DMS53 treated with DMSO at 0.1 percent for 48 hours (cell line): ENCODE data around the gene GJE1.
A peak's percentile ranks its signal among the peaks of the same experiment; 100 is the strongest.

ENCODE experiments used
- DNase-seq: peaks from one replicate; lab custom pipeline; 2025; ENCODE audit not compliant: unreplicated experiment; lab: John Stamatoyannopoulos, UW

Gene GJE1

DNA sequence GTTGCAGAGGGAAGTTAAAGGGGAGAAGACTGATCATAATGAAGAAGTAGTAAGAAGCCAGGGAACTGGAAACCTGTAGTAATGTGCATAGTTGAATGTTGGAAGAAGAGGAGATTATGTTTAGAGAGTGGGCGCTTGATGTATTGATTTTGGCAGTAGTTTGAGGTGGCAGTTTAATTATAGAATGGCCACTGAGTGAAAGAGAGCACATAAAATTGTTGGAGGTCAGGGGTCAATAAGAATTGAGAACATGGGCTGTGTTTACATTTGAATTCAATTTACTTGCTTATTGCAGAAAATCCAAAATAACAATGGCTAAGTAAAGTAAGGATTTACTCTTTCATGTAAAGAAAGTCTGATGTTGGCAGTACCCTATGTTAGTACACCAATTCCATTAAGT lies 30.1 kb downstream of the GJE1 start:
- DNase-seq, result no peak

GRCh38 chr6:142165227-142165626 lies 32.5 kb downstream of the GJE1 start:
- no peak for DNase-seq

DNA sequence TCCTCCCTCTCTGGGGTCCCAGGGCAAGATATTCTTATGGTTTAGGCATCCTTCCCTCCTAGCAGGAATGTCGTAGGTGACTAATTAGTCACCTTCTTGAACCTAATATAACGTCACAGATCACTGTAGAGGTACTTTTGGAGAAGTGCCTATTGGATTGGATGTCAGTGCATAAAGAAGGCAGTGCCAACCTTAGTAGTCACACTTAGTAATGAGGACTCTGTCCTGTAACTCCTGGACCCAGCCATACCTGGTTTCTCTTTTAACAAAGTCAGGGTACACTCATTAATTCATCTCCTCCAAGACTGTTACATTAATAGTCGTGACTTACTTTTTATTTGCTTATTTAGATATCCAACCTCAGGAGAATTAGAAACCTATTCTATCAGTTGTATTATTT lies 34.3 kb downstream of the GJE1 start:
- no peak for DNase-seq

DNA sequence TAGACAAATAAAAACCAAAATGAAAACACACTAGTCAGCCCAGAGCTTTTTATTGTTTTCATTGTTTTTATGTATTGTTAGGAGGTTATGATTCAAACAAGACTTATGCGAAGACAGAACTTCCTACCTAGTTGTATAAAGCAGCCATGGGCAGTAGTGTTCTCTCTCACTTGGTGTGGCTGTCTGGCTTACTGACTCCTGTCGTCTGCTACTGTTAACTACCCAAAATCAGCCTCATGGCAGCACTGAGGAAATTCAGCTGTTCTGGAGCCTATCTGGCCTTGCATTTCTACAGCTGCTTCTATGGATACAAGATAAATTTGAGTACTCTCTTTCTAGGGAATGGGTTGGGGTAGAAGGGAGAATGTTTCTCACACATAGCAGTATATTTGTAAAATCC lies 34.8 kb downstream of the GJE1 start:
- no peak for DNase-seq

GRCh38 chr6:142171351-142171750 lies 38.6 kb downstream of the GJE1 start:
- DNase-seq, result peak; percentile 10

DNA sequence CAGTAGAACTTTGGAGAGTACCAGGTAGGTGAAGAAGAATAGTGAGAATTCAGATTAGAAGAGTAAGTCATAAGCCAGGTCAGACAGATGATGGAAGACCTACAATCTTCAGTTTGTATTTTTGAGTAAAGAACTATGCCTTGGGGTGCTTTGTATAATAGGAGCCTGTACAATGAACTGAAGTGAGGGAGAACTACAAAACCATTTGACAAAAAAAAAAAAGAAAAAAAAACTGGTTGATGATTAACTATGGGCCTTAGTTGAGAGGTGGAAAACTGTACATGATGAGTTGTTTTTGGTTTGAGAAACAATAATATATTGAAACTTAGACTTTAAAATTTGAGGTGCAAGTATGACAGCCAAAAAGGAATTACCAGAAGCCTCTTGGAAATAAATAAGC lies 40.0 kb downstream of the GJE1 start:
- peak; percentile 40 for DNase-seq

GRCh38 chr6:142173980-142174379 lies 41.3 kb downstream of the GJE1 start:
- no peak for DNase-seq

GRCh38 chr6:142174703-142175102 lies 42.0 kb downstream of the GJE1 start:
- no peak for DNase-seq

- no peak for DNase-seq
Observed at GRCh38 chr6:142178129-142178528, 45.4 kb downstream of the GJE1 start.

GRCh38 chr6:142182004-142182403 lies 49.3 kb downstream of the GJE1 start:
- no peak for DNase-seq

DNA sequence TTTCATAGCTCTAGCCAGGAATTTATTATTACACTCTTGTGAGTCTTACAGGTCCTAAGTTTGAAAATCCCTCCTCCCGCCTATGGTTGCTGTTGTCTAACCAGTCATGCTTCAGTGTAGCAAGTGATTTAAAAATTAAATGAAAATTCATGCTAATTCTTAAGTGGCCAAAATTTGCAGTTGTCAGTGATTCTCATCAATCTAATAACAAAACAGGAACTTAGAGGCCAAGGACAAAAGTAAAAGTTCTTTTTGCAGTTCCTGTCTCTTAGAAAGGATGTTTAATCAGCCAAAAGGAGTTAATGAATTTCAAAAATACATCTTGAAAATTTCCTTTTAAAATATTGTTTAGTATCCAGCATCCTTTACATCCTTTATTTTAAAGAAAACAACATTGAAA lies 50.6 kb downstream of the GJE1 start:
- DNase-seq, result no peak

DNA sequence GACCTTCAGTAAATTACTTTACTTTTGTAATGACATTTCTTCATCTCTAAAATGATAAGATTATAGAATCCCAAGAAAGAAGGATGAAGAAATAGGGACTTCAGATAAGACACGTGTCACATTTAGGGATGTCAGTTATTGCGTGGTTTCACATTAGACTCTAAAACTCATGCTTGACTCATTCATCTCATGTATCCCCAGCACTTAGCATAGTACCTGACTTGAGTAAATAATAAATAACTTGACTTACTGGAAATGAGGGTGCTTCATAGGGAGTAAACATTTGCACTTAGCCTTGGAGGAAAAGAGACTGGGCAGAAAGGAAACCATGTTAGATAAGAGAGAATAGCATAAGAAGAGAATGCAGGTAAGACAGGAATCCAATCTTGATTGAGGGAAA lies 51.6 kb downstream of the GJE1 start:
- peak; percentile 64 for DNase-seq
